A204.1 (cell line): ENCODE data around the gene AOC2.
A peak's percentile ranks its signal among the peaks of the same experiment; 100 is the strongest.

Experiments
- FAIRE-seq: peaks from 2 replicates; lab custom pipeline; 2012; peaks lifted over from hg19 to GRCh38; lab: Jason Lieb, UNC

AOC2 gene, protein sequence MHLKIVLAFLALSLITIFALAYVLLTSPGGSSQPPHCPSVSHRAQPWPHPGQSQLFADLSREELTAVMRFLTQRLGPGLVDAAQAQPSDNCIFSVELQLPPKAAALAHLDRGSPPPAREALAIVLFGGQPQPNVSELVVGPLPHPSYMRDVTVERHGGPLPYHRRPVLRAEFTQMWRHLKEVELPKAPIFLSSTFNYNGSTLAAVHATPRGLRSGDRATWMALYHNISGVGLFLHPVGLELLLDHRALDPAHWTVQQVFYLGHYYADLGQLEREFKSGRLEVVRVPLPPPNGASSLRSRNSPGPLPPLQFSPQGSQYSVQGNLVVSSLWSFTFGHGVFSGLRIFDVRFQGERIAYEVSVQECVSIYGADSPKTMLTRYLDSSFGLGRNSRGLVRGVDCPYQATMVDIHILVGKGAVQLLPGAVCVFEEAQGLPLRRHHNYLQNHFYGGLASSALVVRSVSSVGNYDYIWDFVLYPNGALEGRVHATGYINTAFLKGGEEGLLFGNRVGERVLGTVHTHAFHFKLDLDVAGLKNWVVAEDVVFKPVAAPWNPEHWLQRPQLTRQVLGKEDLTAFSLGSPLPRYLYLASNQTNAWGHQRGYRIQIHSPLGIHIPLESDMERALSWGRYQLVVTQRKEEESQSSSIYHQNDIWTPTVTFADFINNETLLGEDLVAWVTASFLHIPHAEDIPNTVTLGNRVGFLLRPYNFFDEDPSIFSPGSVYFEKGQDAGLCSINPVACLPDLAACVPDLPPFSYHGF

DNA sequence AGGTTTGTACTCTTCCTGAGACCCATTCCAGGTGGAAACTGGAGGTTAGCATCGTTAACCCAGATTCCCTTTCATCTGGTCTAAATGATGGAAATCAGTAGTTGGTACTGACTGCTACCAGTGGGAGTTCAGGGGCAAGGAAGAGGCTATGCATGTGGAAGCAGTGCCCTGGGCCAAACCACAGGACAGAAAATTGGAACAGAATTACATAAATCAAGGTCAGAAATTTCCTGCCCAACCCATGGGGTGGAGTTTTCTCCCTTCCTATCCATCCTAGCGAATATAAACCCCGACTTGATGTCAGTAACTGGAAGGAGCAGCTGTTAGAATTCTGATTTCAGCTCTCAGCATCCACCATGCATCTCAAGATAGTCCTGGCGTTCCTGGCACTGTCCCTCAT lies at the start of gene AOC2:
Gene AOC2, plus strand, starts transcription at position 310 of the 400 bp plus-strand sequence. Its CDS starts 47 bp downstream, at position 357.
- no peak for FAIRE-seq

DNA sequence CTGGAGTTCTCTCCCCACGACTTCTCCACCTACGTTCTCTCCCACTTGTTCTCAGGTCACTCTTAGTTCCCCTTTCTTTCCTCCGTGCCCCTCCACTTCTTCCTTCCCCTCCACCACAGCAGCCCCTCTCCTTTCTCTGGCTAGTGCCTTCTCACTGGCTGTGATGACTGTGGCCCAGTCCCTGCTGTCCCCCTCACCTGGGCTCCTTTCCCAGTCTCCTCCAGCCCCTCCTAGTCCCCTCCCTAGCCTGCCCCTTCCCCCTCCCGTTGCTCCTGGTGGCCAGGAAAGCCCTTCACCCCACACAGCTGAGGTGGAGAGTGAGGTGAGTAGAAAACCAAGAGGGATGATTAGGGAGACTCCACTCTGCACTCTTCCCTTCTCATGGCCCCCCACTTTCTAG lies 49.3 kb upstream of the AOC2 start:
- FAIRE-seq, result no peak

DNA sequence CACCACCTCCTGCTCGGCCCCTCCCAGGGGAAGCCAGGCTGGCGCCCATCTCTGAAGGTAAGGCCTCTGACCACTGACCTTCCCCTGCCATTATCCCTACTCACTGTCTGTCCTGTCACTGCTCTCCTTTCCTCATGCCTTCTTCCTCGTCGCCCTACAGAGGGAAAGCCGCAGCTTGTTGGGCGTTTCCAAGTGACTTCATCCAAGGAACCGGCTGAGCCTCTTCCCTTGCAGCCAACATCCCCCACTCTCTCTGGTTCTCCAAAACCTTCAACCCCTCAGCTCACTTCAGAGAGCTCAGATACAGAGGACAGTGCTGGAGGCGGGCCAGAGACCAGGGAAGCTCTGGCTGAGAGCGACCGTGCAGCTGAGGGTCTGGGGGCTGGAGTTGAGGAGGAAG lies 48.9 kb upstream of the AOC2 start:
- FAIRE-seq, result no peak

DNA sequence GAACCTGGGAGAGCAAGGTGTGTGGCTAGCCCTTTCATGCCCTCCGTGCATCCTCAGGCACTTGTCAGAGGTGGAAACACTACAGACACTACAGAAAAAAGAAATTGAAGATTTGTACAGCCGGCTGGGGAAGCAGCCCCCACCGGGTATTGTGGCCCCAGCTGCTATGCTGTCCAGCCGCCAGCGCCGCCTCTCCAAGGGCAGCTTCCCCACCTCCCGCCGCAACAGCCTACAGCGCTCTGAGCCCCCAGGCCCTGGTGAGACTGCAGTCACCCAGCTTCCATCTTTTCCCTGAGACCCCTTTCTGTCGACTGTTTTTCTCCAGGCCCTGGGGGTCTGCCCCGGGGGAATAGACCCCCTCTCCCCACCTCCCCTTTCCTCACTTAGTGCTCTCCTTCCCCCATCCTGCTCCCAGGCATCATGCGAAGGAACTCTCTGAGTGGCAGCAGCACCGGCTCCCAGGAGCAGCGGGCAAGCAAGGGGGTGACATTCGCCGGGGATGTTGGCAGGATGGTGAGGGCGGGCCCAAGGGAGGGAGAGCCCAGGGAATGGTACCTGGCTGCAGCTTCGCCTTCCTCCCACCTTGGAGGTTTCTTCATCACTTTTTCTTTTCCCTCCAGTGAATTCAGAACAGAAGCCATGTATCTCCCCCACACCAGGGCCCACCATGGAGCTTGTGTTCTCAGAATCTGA lies 48.2 kb upstream of the AOC2 start:
- no peak for FAIRE-seq

DNA sequence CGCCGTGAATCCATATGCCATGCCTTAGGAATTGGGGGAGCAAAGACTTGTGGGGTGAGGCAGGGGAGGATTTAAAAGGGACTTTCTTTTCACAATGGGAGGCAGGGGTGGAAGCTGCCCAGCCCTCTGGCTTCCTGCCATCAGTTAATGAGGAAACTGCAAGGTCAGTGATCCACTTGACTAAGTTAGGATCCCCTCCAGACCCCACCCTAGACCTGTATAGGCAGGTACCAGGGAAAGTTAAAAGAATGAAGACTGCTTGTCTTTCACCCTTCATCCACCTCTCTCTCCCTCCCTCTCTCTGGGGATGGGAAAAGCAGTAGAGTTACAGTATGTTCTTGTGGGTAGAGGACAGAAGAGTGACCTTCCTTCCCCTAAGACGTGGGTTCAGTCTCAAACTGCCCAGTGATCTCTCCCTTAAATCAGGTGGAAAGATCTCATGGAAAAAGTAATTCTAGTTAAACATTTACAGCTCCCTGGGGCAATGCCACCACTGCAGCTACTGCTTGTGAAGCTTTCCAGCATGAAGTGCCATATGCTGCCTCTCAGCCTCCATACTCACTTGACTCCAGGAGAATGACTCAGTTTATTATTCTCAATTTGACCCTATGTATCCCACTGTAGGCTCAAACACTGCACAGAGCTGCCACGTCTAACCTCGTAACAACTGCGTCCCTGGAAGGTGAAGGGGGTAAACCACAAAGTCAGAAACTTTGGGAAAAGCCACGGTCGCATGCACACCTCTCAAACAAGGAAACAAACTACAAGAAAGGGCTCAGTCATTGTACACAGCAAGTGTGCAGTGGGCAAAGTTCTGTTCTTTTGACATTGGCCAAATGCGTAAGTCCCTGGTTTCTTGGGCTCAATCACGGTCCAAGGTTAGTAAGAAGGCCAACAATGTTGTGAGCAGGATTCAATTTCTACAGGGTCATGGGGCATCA lies 47.0 kb upstream of the AOC2 start:
- FAIRE-seq, result no peak

DNA sequence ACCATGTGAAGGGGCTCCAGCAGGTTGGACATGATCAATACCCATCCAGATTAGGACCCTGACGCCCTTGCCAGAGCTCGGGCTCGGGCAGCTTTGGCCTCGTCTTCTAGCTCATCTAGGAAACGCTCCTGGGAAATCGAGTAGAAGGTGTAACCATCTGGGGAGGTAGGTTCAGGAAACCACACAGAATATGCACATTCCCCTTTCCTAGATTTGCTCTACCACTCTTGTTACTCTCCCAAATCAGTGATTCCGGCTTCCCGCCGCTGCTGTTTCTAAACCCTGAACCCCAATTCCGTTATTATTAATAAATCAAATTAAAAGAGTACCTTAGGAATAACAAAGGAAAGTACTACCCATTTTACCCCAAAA lies 46.4 kb upstream of the AOC2 start:
- FAIRE-seq, result no peak

DNA sequence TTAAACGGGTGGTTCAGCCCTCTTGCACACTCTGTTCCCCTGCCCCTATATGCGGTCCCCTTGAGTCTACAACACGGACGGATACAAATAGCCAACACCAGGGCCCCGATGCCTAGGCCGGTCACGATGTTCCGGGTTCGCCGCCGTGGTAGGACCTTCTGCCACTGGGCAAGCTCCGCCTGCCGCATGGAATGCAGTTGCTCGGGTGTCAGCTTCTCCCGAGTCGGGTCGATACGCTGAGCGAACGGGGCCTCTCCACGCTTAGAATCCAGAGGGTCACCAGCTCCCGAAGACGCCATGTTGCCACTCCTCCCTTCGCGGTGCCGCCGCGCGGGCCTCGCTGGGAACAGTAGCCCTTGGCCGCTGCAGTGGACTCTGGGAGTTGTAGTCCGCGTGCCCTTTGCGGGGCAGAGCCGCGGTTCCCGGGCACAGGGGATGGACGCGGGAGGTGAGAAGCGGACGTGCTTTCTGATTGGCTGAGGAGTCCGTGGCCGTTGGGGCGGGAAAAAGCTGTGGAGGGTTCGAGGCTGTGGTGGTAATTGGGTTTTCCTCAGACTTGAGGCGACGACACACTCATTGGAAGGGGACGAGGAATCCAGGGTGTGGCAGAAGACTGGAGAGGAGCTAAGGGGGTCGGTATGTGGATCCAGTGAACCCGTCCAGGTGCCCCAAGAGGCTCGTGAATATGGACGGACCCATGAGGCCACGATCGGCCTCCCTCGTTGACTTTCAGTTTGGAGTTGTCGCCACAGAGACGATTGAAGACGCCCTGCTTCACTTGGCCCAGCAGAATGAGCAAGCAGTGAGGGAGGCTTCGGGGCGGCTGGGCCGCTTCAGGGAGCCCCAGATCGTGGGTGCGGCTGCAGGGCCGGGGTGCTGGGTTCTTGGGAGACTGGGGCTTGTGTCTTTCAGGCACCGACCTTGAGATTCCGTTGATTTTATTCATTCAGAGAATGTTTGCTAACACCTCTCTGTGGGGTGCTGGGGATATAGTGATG lies 45.7 kb upstream of the AOC2 start, which contains the start of the genes CNTD1 and COA3:
Gene CNTD1, plus strand, starts transcription at position 479 of the 998 bp plus-strand sequence. Its CDS starts 207 bp downstream, at position 686.
Gene COA3, minus strand, starts transcription at position 322 of the 998 bp plus-strand sequence. Its CDS starts 23 bp downstream, at position 299.
- peak; percentile 23 for FAIRE-seq

DNA sequence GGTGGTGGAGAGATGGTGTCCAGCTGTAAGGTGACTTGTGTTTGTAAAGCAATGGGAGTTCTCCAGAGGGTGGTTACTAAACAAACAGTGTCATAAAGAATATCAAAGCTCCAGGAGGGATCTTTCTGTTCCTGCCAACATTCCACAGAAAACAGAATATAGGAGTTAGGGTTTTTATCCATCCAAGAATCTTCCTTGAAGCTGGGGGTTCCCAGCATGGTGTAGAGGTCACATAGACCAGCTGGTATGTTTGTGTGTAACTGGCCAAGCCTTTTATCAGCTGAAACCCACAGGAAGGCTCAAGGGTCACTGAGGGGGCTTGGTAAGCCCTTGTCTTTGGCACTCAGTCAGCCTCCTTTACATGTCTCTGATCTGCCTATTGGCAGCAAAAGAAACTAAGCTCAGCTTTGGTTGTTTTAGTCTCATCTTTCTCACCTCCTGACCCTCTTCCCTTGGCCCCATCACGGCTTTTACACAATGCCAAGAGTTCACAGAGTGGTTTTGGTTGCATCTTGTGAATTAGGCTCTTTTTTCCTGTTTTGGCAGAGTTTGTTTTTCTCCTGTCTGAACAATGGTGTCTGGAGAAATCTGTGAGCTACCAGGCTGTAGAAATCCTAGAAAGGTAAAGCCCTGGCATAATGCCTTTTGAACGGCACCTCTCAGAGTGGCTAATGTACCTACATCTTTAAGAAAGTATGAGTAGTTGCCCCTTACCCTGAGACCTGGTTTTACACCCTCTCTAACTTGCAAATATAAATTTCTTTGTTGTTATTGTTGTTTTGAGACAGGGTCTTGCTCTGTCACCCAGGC lies 41.1 kb upstream of the AOC2 start:
- no peak for FAIRE-seq

DNA sequence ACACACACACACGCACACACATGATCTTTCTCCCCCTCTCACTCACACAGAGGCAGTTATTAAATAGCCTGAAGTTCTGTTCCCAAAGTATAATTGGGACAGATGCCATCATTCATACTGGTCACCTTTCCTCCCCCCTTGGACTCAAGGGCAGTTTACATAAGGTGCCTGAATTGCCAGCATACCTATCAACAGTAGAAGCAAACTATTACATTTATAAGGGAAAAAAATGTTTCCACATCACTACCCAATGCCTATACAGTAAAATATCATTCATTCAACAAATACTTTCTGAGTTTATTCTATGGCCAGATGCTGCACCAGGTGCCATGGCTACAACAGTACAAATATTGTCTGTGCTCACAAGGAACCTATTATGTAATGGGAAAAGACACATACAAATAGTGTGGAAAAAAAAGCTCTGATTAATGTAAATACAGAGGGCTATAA lies 39.4 kb upstream of the AOC2 start:
- FAIRE-seq, result no peak

DNA sequence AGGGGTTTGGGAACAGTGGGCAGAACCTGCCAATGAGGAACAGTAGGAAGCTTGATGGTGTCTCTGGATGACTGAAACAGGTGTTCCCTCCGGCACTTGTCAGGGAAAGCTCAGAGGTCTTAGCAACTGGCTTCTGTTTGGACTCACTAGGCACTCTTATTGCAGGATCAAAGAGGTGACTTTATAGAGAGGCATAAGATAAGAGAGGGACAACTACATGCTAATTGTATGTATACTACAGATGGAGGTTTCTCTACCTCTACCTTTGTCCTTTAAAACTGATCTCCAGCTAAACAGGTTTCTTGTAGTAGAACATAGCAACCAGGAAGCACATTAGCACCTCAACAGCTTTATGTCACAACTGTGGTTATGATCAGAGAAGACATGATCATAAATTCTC lies 38.1 kb upstream of the AOC2 start:
- no peak for FAIRE-seq

DNA sequence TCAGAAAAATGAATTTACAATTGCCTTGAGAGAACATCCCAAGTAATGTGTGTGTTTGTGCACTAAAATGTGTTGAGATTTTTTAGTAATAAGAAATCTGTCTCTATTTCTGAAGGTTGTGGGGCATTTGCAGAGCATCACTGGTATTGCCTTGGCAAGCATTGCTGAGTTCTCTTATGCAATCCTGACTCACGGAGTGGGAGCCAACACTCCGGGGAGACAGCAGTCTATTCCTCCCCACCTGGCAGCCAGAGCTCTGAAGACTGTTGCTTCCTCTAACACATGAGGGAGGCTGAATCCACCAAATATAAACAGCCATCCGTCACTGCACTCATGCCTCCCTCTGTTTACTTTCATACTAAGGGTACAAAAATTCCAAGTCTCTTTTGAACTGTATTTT lies 35.1 kb upstream of the AOC2 start:
- no peak for FAIRE-seq

DNA sequence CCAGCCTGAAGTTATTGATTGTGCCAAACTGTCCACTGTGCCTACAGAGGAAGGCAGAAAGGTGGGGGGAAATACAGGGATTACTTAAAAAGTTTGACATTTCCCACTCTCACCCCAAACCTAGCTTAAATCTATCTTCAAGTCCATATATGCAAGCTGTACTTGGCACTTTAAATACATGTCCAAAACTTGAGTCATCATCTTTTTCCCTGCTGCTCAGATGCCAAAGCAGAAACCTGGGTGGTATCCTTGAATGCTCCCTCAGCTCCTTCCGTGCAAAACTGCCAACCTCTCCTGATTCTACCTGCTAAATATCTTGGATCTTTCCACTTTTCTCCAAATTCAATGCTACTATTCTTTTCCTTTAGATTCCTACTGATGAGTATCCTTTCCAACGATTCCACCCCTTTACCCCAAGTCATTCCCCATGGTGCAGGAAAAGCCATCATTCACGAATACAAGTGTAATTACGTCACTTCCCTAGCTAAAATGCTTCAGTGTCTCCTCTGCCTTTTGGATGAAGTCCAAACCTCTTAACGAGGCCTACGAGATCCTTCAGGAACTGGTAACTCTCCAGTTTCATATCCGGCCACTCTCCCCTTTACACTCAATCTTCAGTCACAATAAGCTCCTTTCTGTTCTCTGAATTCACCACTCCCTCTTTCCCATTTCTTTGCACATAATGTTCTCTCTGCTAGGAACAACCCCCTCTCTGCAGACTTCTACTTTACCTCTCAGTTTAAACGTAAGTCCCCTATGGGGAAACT lies 29.6 kb upstream of the AOC2 start:
- FAIRE-seq, result no peak

DNA sequence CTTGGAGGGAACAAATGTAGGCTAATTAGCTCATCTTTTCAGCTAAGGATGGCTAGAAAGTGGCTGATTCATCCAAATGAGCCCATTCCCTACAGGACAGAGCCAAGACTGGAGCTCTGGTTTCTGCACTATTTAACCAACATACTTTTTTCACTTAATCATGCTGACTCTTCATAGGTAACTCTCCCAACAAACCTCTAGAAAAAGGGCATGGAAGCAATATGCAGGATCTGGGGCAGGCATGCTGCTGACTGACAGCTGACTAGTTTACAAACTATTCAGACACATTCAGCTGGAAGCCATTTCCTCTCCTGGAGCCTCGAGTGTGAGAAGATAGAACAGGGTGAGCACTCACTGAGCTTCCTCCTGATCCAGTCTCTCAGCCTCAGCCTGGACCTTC lies 26.5 kb upstream of the AOC2 start:
- no peak for FAIRE-seq

DNA sequence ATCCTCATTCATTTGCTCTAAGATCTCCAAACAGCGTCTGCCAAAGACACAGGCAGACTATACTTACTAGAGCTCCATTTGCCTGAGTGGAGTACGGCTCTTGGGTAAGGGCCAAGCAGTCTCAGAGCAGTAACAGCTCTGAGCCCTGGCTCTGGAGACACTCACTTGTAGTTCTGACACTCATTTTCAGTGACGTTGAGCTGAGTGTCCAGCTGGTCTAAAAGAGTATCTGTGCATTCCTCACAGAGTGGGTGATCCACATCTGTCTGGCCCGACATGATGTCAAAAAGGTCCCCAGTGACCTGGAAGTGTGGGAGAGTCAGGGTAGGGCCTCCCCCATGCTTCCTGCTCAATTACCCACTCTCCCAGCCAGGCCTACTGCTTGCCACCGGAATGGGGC lies 26.0 kb upstream of the AOC2 start:
- FAIRE-seq, result no peak

DNA sequence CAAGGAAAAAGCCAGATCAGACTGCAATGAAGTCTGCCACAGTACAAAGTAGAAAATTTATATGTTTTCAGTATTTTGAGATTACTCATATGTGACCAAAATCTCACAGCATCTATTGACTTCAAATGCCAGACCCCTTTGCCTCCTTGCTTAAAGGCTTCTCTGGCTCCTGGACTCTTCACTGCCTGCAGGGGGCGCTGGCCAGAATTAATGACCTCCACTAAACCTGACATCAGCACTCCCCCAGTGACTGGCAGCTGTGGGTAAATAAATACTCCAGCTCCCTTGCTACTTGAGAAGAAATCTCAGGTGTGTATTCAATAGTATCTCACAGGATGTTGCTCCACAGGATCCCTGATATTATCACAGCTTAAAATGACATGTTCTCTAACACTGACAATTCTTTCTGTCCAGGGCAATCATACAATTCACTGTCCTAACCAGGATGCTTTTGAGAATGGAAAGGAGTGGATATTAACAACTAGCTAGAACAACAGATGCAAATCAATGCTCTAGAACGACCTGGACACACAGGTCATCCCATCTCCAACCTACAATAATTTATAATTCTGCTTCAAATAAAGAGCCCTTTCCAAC lies 24.3 kb upstream of the AOC2 start:
- no peak for FAIRE-seq

DNA sequence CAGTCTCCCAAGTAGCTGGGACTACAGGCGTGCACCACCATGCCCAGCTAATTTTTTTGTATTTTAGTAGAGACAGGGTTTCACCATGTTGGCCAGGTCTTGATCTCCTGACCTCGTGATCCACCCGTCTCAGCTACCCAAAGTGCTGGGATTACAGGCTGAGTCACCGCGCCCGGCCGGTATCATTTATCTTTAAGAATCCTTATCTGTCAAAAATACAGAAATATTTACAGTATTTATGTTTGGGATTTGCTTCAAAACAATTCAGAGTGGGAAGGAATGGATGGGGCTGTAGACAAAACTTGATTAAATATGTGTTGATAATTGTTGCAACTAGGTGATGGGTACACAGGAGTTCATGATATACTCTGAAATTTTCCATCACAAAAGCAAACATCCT lies 23.2 kb upstream of the AOC2 start:
- no peak for FAIRE-seq

DNA sequence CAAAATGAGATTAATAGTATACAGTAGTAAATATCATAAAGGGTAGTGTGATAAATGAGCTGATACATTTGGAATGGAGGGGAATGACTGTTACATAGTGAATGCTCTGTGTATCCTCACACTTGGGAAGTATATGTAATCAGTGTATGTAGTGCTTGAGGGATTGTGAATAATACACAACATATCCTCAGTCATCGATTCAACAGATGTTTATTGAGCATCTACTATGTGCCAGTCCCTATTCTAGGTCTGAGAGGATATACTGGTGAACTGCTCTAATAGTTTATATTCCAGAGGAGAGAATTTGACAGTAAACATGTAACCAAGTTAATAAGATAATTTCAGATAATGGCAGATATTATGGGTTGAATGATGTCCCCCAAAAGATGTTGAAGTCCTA lies 16.9 kb upstream of the AOC2 start:
- FAIRE-seq, result no peak

DNA sequence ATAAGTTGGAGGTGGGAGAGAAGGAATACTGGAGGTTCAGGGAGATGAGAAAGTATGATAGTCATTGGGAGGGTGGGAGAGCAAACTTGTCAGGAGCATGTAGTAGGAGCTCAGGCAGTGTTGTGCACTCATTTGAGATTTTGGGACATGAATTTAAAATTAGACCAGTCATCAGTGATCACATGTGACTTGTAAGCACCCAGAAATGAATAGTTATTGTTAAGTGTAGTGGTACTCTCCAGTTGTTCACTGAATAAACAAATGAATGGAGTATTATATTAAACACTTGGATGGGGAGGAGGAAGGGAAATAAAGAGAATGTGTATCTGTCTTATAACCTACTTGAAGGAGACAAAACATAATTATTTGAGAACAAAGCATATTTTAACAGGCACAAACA lies 13.4 kb upstream of the AOC2 start:
- FAIRE-seq, result no peak
